ENCODE measurements around the gene FCN2. TPM values are rescaled to one million over a fixed set of nuclear protein-coding genes. Genes with fewer than 3 reads are reported as not detected.

FCN2 gene
- total and polyA plus RNA-seq, 2 of the 4 experiments (the other 2 are of a cell fraction) = not detected

DNA sequence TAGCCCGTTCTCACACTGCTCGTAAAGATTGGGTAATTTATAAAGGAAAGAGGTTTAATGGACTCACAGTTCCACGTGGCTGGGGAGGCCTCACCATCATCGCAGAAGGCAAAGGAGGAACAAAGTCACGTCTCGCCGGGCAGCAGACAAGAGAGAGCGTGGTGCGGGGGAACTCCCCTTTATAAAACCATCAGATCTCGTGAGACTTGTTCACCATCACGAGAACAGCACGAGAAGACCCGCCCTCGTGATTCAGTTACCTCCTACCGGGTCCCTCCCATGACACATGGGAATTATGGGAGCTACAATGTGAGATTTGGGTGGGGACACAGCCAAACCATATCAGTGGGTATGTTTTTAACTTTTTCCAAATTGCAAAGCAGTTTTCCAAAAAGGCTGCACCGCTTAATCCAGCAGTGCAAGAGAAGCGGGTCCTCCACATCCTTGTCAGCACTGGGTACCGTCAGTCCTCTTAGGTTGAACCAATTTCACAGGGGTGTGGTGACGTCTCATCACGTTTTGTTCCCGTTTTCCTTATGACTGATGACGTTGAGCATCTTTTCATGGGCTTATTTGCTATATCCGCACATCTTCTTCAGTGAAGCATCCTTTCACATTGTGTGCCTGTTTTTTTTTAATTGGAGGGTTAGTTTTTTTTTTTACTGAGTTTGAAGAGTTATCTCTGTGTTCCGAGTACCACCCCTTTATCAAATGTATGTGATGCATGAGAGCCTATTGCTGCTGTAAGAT lies 8.0 kb upstream of the FCN2 start:
- no peak overlapping the region for H2AK9ac ChIP-seq (replicated peaks; ENCODE audit: low read depth, low read length, poor library complexity)
- no TSS peak for BruUV-seq (replicated peaks)
- no peak overlapping the region for H3K4ac ChIP-seq (ENCODE audit: low read depth, low read length)
- no peak overlapping the region; a peak in 1 of 4 replicates for H4K8ac ChIP-seq (ENCODE audit: low read depth in 2 of 2, low read length in 2 of 2)
- H2BK5ac ChIP-seq (ENCODE audit: low read depth, low read length, poor library complexity, severe bottlenecking) = no peak overlapping the region
- no peak overlapping the region; the same call in 2 of the 3 replicates for H2BK15ac ChIP-seq (ENCODE audit: low read depth, low read length)
- H2AFZ ChIP-seq (replicated peaks; ENCODE audit: low read length, poor library complexity) = no peak overlapping the region
- TF ChIP-seq CEBPB (IDR thresholded peaks at IDR 0.05; ENCODE audit: low read depth, low read length) (no peak), MXI1 (IDR thresholded peaks at IDR 0.05; ENCODE audit: borderline replicate concordance, low read depth, low read length) (no peak), FOS (IDR thresholded peaks at IDR 0.05; ENCODE audit: low read depth, low read length) (no peak), RCOR1 (IDR thresholded peaks at IDR 0.05; ENCODE audit: insufficient replicate concordance, low read length) (no peak)
- TF ChIP-seq, protein P1, sequence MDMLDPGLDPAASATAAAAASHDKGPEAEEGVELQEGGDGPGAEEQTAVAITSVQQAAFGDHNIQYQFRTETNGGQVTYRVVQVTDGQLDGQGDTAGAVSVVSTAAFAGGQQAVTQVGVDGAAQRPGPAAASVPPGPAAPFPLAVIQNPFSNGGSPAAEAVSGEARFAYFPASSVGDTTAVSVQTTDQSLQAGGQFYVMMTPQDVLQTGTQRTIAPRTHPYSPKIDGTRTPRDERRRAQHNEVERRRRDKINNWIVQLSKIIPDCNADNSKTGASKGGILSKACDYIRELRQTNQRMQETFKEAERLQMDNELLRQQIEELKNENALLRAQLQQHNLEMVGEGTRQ (IDR thresholded peaks at IDR 0.05; ENCODE audit: low read depth, low read length) = no peak
- TF ChIP-seq, protein P2, sequence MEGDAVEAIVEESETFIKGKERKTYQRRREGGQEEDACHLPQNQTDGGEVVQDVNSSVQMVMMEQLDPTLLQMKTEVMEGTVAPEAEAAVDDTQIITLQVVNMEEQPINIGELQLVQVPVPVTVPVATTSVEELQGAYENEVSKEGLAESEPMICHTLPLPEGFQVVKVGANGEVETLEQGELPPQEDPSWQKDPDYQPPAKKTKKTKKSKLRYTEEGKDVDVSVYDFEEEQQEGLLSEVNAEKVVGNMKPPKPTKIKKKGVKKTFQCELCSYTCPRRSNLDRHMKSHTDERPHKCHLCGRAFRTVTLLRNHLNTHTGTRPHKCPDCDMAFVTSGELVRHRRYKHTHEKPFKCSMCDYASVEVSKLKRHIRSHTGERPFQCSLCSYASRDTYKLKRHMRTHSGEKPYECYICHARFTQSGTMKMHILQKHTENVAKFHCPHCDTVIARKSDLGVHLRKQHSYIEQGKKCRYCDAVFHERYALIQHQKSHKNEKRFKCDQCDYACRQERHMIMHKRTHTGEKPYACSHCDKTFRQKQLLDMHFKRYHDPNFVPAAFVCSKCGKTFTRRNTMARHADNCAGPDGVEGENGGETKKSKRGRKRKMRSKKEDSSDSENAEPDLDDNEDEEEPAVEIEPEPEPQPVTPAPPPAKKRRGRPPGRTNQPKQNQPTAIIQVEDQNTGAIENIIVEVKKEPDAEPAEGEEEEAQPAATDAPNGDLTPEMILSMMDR (conservative IDR thresholded peaks at IDR 0.05; ENCODE audit: low read depth, low read length) = no peak
- no peaks in the 10 kb centered on the region for H3K79me1 ChIP-seq (ENCODE audit: low read depth in 1 of 2, low read length in 2 of 2)
- H3K36me3 ChIP-seq (ENCODE audit: control insufficient read depth, insufficient read depth, low read length) = no peaks in the 10 kb centered on the region
- intact Hi-C loops (cut with micrococcal nuclease) = no loop called here
- 97% methylated on average over 5 of the region's 24 CpGs; no CpG with 5 or more reads in 1 of the 2 experiments for WGBS, 2 experiments (ENCODE audit: extremely low coverage in 2 of 2, insufficient read length in 1 of 2)
- peak overlapping the region; percentile 16; the same call in 1 of the 2 replicates for H3K18ac ChIP-seq (ENCODE audit: low read depth, low read length)
- H3K23ac ChIP-seq (ENCODE audit: low read depth, low read length) = no peak overlapping the region
- ChIA-PET POLR2A (ENCODE audit: unreplicated experiment) (no interaction called here), CTCF (interaction anchor here (0.5 to 1.0 kb wide), 2 partner anchors 304 to 423 kb away, joined by 3 read pairs; no protein-coding TSS in a partner anchor)
- DNase-seq = no peak
- no peaks in the 10 kb centered on the region for H3K9me3 ChIP-seq (ENCODE audit: control insufficient read depth, insufficient read depth, low read length)
- no peak overlapping the region; the same call in 1 of the 2 replicates for H3K27ac ChIP-seq (ENCODE audit: insufficient read depth, low read length)
- no peak overlapping the region; the same call in 1 of the 2 replicates for H2BK20ac ChIP-seq (ENCODE audit: low read depth, low read length)
- no peak overlapping the region for H3K14ac ChIP-seq (replicated peaks; ENCODE audit: low read depth, low read length)
- peaks cover 10% of the 10 kb centered on the region for H3K27me3 ChIP-seq (ENCODE audit: control insufficient read depth, insufficient read depth, low read length)
- dilution Hi-C loops (cut with HindIII; ENCODE audit: low sequenced_read_pairs, unreplicated experiment) = no loop called here
- ATAC-seq (ENCODE audit: low read depth) = no peak
- H3K4me1 ChIP-seq (ENCODE audit: control insufficient read depth, insufficient read depth, low read length) = peaks cover 7% of the 10 kb centered on the region; the same call in 1 of the 2 replicates
- H2AK5ac ChIP-seq (ENCODE audit: low read depth, low read length) = peak overlapping the region; percentile 70; the same call in 1 of the 2 replicates
- no peak overlapping the region for H3K4me2 ChIP-seq (ENCODE audit: low read depth, low read length)
- peak overlapping the region; percentile 13; the same call in 1 of the 2 replicates for H2BK120ac ChIP-seq (ENCODE audit: low read depth, low read length)
- H3K4me3 ChIP-seq (ENCODE audit: insufficient read depth, low read depth, low read length) = no peak overlapping the region
- in situ Hi-C loops (cut with MboI; ENCODE audit: low sequenced_read_pairs) = no loop called here
- no peak overlapping the region for H3K56ac ChIP-seq (ENCODE audit: extremely low read depth, insufficient read depth, low read length)
- no peak overlapping the region for H4K5ac ChIP-seq (ENCODE audit: low read depth, low read length)
- no peaks in the 10 kb centered on the region for H3K9me1 ChIP-seq (ENCODE audit: insufficient read depth, low read length)
- H4K91ac ChIP-seq (ENCODE audit: insufficient read depth, low read depth, low read length) = no peak overlapping the region
- H3K9ac ChIP-seq (ENCODE audit: low read depth, low read length) = no peak overlapping the region
- no peaks in the 10 kb centered on the region for H4K20me1 ChIP-seq (ENCODE audit: insufficient read depth, low read length)

Measured in IMR-90 (cell line).